ENCODE results near the gene SLC16A10. TPM values are rescaled to one million over a fixed set of nuclear protein-coding genes. Genes with fewer than 3 reads are reported as not detected.

SLC16A10 gene
- total and polyA plus RNA-seq, 2 donors (not counting 3 experiments of a cell fraction or from before 2014, with no cell fraction given): not detected

GRCh38 chr6:111105578-111105977 lies 18.3 kb downstream of the SLC16A10 start:
- H3K27me3 ChIP-seq (ENCODE audit: control insufficient read depth in 2 of 2, insufficient read depth in 2 of 2, low read length in 2 of 2): peaks cover 7 to 19% of the 10 kb centered on the region in 2 experiments
- H3K9me1 ChIP-seq (replicated peaks; ENCODE audit: control insufficient read depth, extremely low read depth, insufficient read depth, low read length): peaks cover 2% of the 10 kb centered on the region
- no peaks in the 10 kb centered on the region for H4K20me1 ChIP-seq (replicated peaks; ENCODE audit: control insufficient read depth, extremely low read depth, insufficient read depth, low read length)
- ChIA-PET POLR2A (no interaction called here), CTCF (no interaction called here)
- no peak overlapping the region for H3K4me2 ChIP-seq (ENCODE audit: insufficient read depth, low read length)
- H3K27ac ChIP-seq (ENCODE audit: insufficient read depth, low read depth, low read length): no peak overlapping the region
- no peak overlapping the region for H3K9ac ChIP-seq (replicated peaks; ENCODE audit: extremely low read depth, insufficient read depth, low read length)
- intact Hi-C loops (cut with micrococcal nuclease) (no loop called here), dilution Hi-C loops (cut with MboI; ENCODE audit: extremely low pct_ligation_motif_present, low sequenced_read_pairs) (no loop called here)
- no peaks in the 10 kb centered on the region for H3K36me3 ChIP-seq (ENCODE audit: control insufficient read depth in 2 of 2, extremely low read depth in 1 of 2, insufficient read depth in 2 of 2, low read length in 2 of 2)
- H2AFZ ChIP-seq (ENCODE audit: low read depth, low read length): no peak overlapping the region
- peak; percentile 51 for DNase-seq (ENCODE audit: low read depth, low spot score)
- no peaks in the 10 kb centered on the region for H3K4me1 ChIP-seq (ENCODE audit: control insufficient read depth, extremely low read depth, insufficient read depth, low read length)
- no peak for FAIRE-seq
- H3K9me3 ChIP-seq (replicated peaks; ENCODE audit: control insufficient read depth, insufficient read depth, low read length): no peaks in the 10 kb centered on the region
- H3K79me2 ChIP-seq (ENCODE audit: control insufficient read depth, insufficient read depth, low read length): no peaks in the 10 kb centered on the region
- H3K4me3 ChIP-seq (replicated peaks in 1 of 3; ENCODE audit: insufficient read depth in 1 of 3, low read depth in 1 of 3, low read length in 3 of 3): no peak overlapping the region
- no TSS peak for BruUV-seq (replicated peaks)
- TF ChIP-seq, protein P1, sequence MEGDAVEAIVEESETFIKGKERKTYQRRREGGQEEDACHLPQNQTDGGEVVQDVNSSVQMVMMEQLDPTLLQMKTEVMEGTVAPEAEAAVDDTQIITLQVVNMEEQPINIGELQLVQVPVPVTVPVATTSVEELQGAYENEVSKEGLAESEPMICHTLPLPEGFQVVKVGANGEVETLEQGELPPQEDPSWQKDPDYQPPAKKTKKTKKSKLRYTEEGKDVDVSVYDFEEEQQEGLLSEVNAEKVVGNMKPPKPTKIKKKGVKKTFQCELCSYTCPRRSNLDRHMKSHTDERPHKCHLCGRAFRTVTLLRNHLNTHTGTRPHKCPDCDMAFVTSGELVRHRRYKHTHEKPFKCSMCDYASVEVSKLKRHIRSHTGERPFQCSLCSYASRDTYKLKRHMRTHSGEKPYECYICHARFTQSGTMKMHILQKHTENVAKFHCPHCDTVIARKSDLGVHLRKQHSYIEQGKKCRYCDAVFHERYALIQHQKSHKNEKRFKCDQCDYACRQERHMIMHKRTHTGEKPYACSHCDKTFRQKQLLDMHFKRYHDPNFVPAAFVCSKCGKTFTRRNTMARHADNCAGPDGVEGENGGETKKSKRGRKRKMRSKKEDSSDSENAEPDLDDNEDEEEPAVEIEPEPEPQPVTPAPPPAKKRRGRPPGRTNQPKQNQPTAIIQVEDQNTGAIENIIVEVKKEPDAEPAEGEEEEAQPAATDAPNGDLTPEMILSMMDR (IDR thresholded peaks at IDR 0.05; ENCODE audit: extremely low read depth in 1 of 2, insufficient read depth in 1 of 2, low read depth in 1 of 2, low read length in 2 of 2): no peak

DNA sequence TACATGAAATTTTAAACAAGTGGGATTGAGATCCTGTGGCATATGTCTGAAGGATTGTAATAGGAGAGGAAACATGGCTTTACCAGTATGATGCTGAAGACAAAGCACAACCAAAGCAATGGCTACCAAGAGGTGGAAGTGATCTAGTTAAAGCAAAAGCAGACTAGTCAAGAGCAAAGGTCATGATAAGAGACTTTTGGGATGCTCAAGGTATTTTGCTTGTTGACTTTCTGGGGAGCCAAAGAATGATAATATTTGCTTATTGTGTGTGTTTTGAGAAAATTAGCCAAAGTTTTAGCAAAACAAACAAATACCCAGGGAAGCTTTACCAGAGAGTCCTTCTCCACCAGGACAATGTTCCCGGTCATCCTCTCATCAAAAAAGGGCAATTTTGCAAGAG lies 20.3 kb downstream of the SLC16A10 start:
- Histone ChIP-seq H3K4me2 (ENCODE audit: insufficient read depth, low read length) (no peak overlapping the region), H3K9me1 (replicated peaks; ENCODE audit: control insufficient read depth, extremely low read depth, insufficient read depth, low read length) (peaks cover 2% of the 10 kb centered on the region), H3K9me3 (replicated peaks; ENCODE audit: control insufficient read depth, insufficient read depth, low read length) (no peaks in the 10 kb centered on the region), H4K20me1 (replicated peaks; ENCODE audit: control insufficient read depth, extremely low read depth, insufficient read depth, low read length) (no peaks in the 10 kb centered on the region), H3K36me3 (ENCODE audit: control insufficient read depth in 2 of 2, extremely low read depth in 1 of 2, insufficient read depth in 2 of 2, low read length in 2 of 2) (no peaks in the 10 kb centered on the region), H3K4me3 (replicated peaks in 1 of 3; ENCODE audit: insufficient read depth in 1 of 3, low read depth in 1 of 3, low read length in 3 of 3) (no peak overlapping the region), H3K79me2 (ENCODE audit: control insufficient read depth, insufficient read depth, low read length) (no peaks in the 10 kb centered on the region), H3K27me3 (ENCODE audit: control insufficient read depth in 2 of 2, insufficient read depth in 2 of 2, low read length in 2 of 2) (peaks cover 8 to 20% of the 10 kb centered on the region in 2 experiments), H2AFZ (ENCODE audit: low read depth, low read length) (no peak overlapping the region), H3K9ac (replicated peaks; ENCODE audit: extremely low read depth, insufficient read depth, low read length) (no peak overlapping the region), H3K4me1 (ENCODE audit: control insufficient read depth, extremely low read depth, insufficient read depth, low read length) (no peaks in the 10 kb centered on the region), H3K27ac (ENCODE audit: insufficient read depth, low read depth, low read length) (no peak overlapping the region)
- TF ChIP-seq MAX (IDR thresholded peaks at IDR 0.05; ENCODE audit: insufficient read depth, insufficient read length) (no peak), POLR2A (IDR thresholded peaks at IDR 0.05; ENCODE audit: low read depth, low read length) (no peak), FOS (IDR thresholded peaks at IDR 0.05; ENCODE audit: borderline replicate concordance, insufficient read depth, low read length) (no peak), EZH2 (IDR thresholded peaks at IDR 0.05; ENCODE audit: borderline replicate concordance, low read depth, low read length, severe bottlenecking) (no peak), GATA2 (IDR thresholded peaks at IDR 0.05; ENCODE audit: insufficient read depth, insufficient read length, low read depth, low read length) (no peak), JUN (IDR thresholded peaks at IDR 0.05; ENCODE audit: borderline replicate concordance, insufficient read depth, insufficient read length, low read depth) (no peak), MYC (IDR thresholded peaks at IDR 0.05; ENCODE audit: low read depth, low read length) (no peak), POLR2AphosphoS5 (IDR thresholded peaks at IDR 0.05; ENCODE audit: insufficient read depth, low read depth, low read length) (no peak)
- TF ChIP-seq, protein P1 (IDR thresholded peaks at IDR 0.05; ENCODE audit: extremely low read depth in 1 of 2, insufficient read depth in 1 of 2, low read depth in 1 of 2, low read length in 2 of 2): no peak
- dilution Hi-C loops (cut with MboI; ENCODE audit: extremely low pct_ligation_motif_present, low sequenced_read_pairs): no loop called here
- no TSS peak for BruUV-seq (replicated peaks)
- DNase-seq (ENCODE audit: low read depth, low spot score): no peak
- ChIA-PET POLR2A (no interaction called here), CTCF (interaction anchor here (0.6 kb wide), 1 partner anchor 62 kb away, joined by 4 read pairs; no protein-coding TSS in a partner anchor)
- no peak for FAIRE-seq
- intact Hi-C loops (cut with micrococcal nuclease): no loop called here

Measured in endothelial cell of umbilical vein (primary cell).